ENCODE measurements around the gene IRS2. TPM values are rescaled to one million over a fixed set of nuclear protein-coding genes. Genes with fewer than 3 reads are reported as not detected.

IRS2 gene
- total and polyA plus RNA-seq, 8 donors: 4.9 to 15.8 (median 7.7) TPM

- ATAC-seq (no peak), DNase-seq (no peak)
- H3K27me3 ChIP-seq: no peaks in the 10 kb centered on the region
- no peak overlapping the region for H3K27ac ChIP-seq
- intact Hi-C loops (cut with DNase I): no loop called here
- TF ChIP-seq CTCF (IDR thresholded peaks at IDR 0.05): no peak
- H3K4me1 ChIP-seq: peaks cover 0 to 45% of the 10 kb centered on the region in 2 donors
- no peaks in the 10 kb centered on the region for H3K36me3 ChIP-seq
- H3K9me3 ChIP-seq: no peaks in the 10 kb centered on the region
- H3K4me3 ChIP-seq: no peak overlapping the region
Observed at GRCh38 chr13:109703250-109703649, 83.1 kb downstream of the IRS2 start.

Measured in left lung (tissue), 10 donors.